HG02938 (cell line): Measurements from ENCODE around the gene TPD52L2.

Experiments
- ATAC-seq: cut with Tn5 transposase; IDR thresholded peaks from one replicate; pipeline ENCODE4 v1.9.1; 2021; ENCODE audit warnings: mild to moderate bottlenecking, moderate library complexity; ENCODE audit not compliant: unreplicated experiment

The TPD52L2 gene

GRCh38 chr20:63864978-63865640, at the start of gene TPD52L2:
TPD52L2 (plus strand) TSS chr20:63865270; CDS start chr20:63865366, 96 bp downstream.
- peak; percentile 65 for ATAC-seq

- ATAC-seq, result no peak
These were observed 49.3 kb upstream of the TPD52L2 start for GRCh38 chr20:63815615-63816253.

- no peak for ATAC-seq
These were observed 45.7 kb upstream of the TPD52L2 start for GRCh38 chr20:63819224-63819921.

- no peak for ATAC-seq
These were observed 43.3 kb upstream of the TPD52L2 start for GRCh38 chr20:63821811-63822210.

GRCh38 chr20:63822276-63822696, 42.8 kb upstream of the TPD52L2 start:
- ATAC-seq, result no peak

- no peak for ATAC-seq
These were observed 41.3 kb upstream of the TPD52L2 start for GRCh38 chr20:63823691-63824311.

- ATAC-seq, result no peak
These were observed 39.5 kb upstream of the TPD52L2 start for GRCh38 chr20:63825331-63826118.

- no peak for ATAC-seq
These were observed 38.3 kb upstream of the TPD52L2 start for GRCh38 chr20:63826753-63827152.

- no peak for ATAC-seq
These were observed 36.9 kb upstream of the TPD52L2 start for GRCh38 chr20:63828124-63828523.

GRCh38 chr20:63828545-63828944, 36.5 kb upstream of the TPD52L2 start:
- no peak for ATAC-seq

GRCh38 chr20:63828951-63829350, 36.1 kb upstream of the TPD52L2 start:
- no peak for ATAC-seq

- ATAC-seq, result no peak
These were observed 35.5 kb upstream of the TPD52L2 start for GRCh38 chr20:63829603-63829944.

GRCh38 chr20:63829945-63830835, 34.9 kb upstream of the TPD52L2 start:
- ATAC-seq, result no peak

GRCh38 chr20:63830841-63831588, 34.1 kb upstream of the TPD52L2 start, which contains the start of gene ZBTB46:
ZBTB46 (minus strand) TSS chr20:63831264; CDS start chr20:63790757, 40,507 bp downstream.
- ATAC-seq, result peak; percentile 48

GRCh38 chr20:63831646-63831992, 33.5 kb upstream of the TPD52L2 start:
- no peak for ATAC-seq

- no peak for ATAC-seq
These were observed 32.9 kb upstream of the TPD52L2 start for GRCh38 chr20:63831993-63832686.

- no peak for ATAC-seq
These were observed 31.1 kb upstream of the TPD52L2 start for GRCh38 chr20:63833776-63834490.

GRCh38 chr20:63834491-63834880, 30.6 kb upstream of the TPD52L2 start:
- ATAC-seq, result no peak
